ENCODE data around the gene AKAP1. TPM values are rescaled to one million over a fixed set of nuclear protein-coding genes. Genes with fewer than 3 reads are reported as not detected.

The AKAP1 gene
- total RNA-seq, 4 donors from 2014 or later, result 45.8 to 68.2 (median 54.9) TPM

DNA sequence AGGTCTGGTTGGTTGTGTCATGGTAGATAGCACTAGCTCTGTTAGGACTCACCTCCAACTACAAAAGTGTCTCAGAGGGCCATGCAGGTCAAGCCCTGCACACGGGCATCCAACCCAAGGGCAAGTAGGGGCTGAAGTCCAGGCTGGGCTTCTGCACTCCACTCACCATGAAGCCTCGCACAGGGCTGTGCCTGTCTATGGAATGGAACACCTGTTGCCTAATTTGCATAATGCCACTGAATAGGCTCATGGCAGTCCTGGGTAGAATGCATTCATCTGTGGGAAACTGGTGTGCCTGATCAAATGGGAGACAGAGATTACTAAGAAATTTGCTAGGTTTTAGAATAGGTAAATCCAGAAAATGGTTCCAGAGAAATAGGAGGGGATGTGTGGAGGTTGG lies 8.0 kb upstream of the AKAP1 start:
- no peak for DNase-seq (ENCODE audit: low spot score in 2 of 2)
- intact Hi-C loops (cut with DNase I; ENCODE audit: low total_unique reads), result no loop called here
- no peak for TF ChIP-seq POLR2A (IDR thresholded peaks at IDR 0.05)
- TF ChIP-seq, protein P1, sequence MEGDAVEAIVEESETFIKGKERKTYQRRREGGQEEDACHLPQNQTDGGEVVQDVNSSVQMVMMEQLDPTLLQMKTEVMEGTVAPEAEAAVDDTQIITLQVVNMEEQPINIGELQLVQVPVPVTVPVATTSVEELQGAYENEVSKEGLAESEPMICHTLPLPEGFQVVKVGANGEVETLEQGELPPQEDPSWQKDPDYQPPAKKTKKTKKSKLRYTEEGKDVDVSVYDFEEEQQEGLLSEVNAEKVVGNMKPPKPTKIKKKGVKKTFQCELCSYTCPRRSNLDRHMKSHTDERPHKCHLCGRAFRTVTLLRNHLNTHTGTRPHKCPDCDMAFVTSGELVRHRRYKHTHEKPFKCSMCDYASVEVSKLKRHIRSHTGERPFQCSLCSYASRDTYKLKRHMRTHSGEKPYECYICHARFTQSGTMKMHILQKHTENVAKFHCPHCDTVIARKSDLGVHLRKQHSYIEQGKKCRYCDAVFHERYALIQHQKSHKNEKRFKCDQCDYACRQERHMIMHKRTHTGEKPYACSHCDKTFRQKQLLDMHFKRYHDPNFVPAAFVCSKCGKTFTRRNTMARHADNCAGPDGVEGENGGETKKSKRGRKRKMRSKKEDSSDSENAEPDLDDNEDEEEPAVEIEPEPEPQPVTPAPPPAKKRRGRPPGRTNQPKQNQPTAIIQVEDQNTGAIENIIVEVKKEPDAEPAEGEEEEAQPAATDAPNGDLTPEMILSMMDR (IDR thresholded peaks at IDR 0.05), result no peak
- no peak overlapping the region for H3K4me3 ChIP-seq (ENCODE audit: low read depth, poor library complexity, severe bottlenecking)
- 91 to 92% methylated on average over 2 of the region's 2 CpGs for WGBS, 2 donors

DNA sequence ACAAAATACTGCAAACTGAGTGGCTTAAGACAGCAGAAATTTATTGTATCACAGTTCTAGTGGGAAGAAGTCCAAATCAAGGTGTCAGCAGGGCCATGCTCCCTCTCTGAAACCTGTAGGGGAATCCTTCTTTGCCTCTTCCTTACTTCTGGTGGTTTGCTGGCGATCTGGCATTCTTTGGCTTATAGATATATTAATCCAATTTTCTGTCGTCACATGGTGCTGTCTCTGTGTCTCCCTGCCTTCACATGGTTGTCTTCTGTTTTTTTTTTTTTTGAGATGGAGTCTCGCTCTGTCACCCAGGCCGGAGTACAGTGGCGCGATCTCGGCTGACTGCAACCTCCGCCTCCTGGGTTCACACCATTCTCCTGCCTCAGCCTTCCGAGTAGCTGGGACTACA lies 6.8 kb upstream of the AKAP1 start:
- 91 to 96% methylated on average over 9 of the region's 9 CpGs for WGBS, 2 donors
- TF ChIP-seq, protein P1 (IDR thresholded peaks at IDR 0.05), result no peak
- TF ChIP-seq POLR2A (IDR thresholded peaks at IDR 0.05), result no peak
- DNase-seq (ENCODE audit: low spot score in 2 of 2), result no peak
- no peak overlapping the region for H3K4me3 ChIP-seq (ENCODE audit: low read depth, poor library complexity, severe bottlenecking)
- intact Hi-C loops (cut with DNase I; ENCODE audit: low total_unique reads), result no loop called here

DNA sequence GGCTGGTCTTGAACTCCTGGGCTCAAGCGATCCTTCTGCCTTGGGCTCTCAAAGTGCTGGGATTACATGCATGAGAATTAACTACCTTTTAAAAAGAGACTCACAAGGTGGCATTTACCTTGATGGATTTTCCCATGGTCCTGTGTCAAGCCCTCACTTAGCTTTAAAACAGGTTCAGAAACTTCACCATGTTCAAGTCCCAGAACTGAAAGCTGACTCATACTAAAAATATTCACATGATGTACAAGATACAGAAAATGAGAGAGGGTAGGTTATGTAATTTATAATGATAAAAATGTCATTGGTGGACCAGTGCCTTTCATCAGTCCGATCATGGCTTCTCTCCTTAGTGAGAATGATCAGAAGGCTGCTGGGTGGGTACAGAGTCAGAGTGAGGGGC lies 4.3 kb upstream of the AKAP1 start:
- WGBS, 2 donors, result 56 to 65% methylated on average over 2 of the region's 2 CpGs
- H3K4me3 ChIP-seq (ENCODE audit: low read depth, poor library complexity, severe bottlenecking), result no peak overlapping the region
- DNase-seq (ENCODE audit: low spot score in 2 of 2), result no peak
- no peak for TF ChIP-seq POLR2A (IDR thresholded peaks at IDR 0.05)
- TF ChIP-seq, protein P1 (IDR thresholded peaks at IDR 0.05), result no peak
- intact Hi-C loops (cut with DNase I; ENCODE audit: low total_unique reads), result no loop called here

DNA sequence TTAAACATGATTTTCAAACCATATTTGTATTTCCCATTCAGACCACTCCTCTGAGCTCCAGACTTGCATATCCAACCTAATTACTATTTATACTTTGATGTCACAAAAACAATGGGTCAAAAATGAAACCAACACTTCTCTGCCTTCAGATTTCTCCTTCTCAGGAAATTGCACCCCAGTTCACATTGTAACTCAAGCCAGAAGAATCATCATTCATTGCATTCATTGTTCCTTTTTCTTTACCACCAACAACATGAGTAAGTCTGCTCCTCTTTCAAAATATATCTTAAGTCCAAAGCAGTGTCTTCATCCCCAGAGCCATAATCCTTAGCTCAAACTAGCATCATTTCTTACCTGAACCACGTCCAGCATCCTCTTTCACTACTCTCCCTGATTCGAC lies 2.6 kb upstream of the AKAP1 start:
- 79 to 87% methylated on average over 2 of the region's 2 CpGs for WGBS, 2 donors
- DNase-seq (ENCODE audit: low spot score in 2 of 2), result no peak
- TF ChIP-seq POLR2A (IDR thresholded peaks at IDR 0.05), result no peak
- TF ChIP-seq, protein P1 (IDR thresholded peaks at IDR 0.05), result no peak
- no peak overlapping the region for H3K4me3 ChIP-seq (ENCODE audit: low read depth, poor library complexity, severe bottlenecking)
- intact Hi-C loops (cut with DNase I; ENCODE audit: low total_unique reads), result no loop called here

DNA sequence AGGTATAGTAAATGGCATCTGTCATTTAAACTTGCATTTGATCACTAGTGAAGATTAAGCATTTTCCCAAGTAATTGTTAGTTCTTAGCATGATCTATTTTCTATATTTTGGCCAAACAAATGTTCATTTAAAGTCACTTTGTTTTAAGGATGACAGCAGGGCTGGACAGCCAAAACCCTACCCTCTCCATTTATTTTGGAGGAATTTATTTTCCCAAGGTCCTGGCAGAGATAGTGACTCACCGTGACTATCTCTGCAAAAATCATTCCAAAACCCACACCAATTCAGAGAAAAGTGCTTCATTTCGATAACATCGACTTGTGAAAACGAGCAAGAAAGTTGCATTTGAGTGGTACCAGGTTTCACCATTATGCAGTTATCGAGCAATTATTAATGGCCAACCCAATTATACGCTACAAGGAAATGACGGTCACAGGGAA lies 665 bp upstream of the AKAP1 start:
- no peak for DNase-seq (ENCODE audit: low spot score in 2 of 2)
- WGBS, 2 donors, result 0 to 2% methylated on average over 7 of the region's 7 CpGs
- intact Hi-C loops (cut with DNase I; ENCODE audit: low total_unique reads), result no loop called here
- H3K4me3 ChIP-seq (ENCODE audit: low read depth, poor library complexity, severe bottlenecking), result peak overlapping the region; percentile 67
- no peak for TF ChIP-seq POLR2A (IDR thresholded peaks at IDR 0.05)
- TF ChIP-seq, protein P1 (IDR thresholded peaks at IDR 0.05), result no peak

DNA sequence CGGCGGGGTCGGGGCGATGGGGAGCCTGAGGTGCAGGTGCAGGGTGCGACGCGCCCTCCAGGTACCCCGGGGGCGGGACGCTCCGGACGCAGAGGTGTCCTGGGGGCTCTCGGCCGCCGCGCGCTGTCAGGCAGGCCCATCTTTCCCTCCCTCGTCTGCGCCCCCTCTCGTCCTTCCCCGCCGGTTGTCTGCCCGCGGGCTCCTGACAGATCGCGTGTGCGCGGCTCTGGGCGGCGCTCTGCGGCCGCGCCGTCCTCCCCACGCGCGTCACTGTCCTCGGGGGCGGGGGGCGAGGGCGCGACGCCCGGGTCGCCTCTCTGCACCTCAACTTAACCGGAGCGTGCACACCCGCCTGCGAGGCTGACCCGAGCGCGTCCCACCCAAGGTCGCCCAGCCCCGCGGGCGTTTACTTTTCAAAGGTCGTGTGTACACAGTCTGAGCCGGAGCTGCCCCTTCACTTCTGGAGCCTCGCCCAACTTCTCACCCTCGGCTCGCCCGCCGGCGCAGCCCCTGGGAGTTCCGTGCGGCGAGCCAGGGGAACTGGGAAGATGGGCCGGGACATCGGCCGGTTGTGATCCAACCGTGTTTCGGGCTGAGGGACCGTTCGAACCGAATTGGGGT lies 512 bp downstream of the AKAP1 start:
- peak; percentile 56 to 92 for DNase-seq (ENCODE audit: low spot score in 2 of 2)
- H3K4me3 ChIP-seq (ENCODE audit: low read depth, poor library complexity, severe bottlenecking), result peak overlapping the region; percentile 62
- 0 to 1% methylated on average over 24 to 36 of the region's 75 CpGs for WGBS, 2 donors
- intact Hi-C loops (cut with DNase I; ENCODE audit: low total_unique reads), result no loop called here
- TF ChIP-seq, protein P1 (IDR thresholded peaks at IDR 0.05), result no peak
- no peak for TF ChIP-seq POLR2A (IDR thresholded peaks at IDR 0.05)
